ENCODE measurements around the gene DBH. TPM values are rescaled to one million over a fixed set of nuclear protein-coding genes. Genes with fewer than 3 reads are reported as not detected.

Gene DBH
- total RNA-seq, 1 donor from 2014 or later = not detected

- no peaks in the 10 kb centered on the region for H3K36me3 ChIP-seq (ENCODE audit: control insufficient read depth, insufficient read depth, low read length)
- no peak for FAIRE-seq
Measured at GRCh38 chr9:133687856-133688761, 51.9 kb downstream of the DBH start.

GRCh38 chr9:133689151-133689763 is 53.1 kb downstream of the DBH start:
- H3K36me3 ChIP-seq (ENCODE audit: control insufficient read depth, insufficient read depth, low read length) = no peaks in the 10 kb centered on the region
- DNase-seq (ENCODE audit: low read depth) (no peak), FAIRE-seq (no peak)
- H3K27me3 ChIP-seq (ENCODE audit: control insufficient read depth, insufficient read depth, low read length) = no peaks in the 10 kb centered on the region
- no peak for TF ChIP-seq CTCF (IDR thresholded peaks at IDR 0.05; ENCODE audit: insufficient read depth, low read length, severe bottlenecking)
- no peak overlapping the region for H3K4me3 ChIP-seq (ENCODE audit: low read depth, low read length)

More at GRCh38 chr9:133687856-133688761, 51.9 kb downstream of the DBH start:
- no peaks in the 10 kb centered on the region for H3K27me3 ChIP-seq (ENCODE audit: control insufficient read depth, insufficient read depth, low read length)
- no peak for TF ChIP-seq CTCF (IDR thresholded peaks at IDR 0.05; ENCODE audit: insufficient read depth, low read length, severe bottlenecking)
- H3K4me3 ChIP-seq (ENCODE audit: low read depth, low read length) = no peak overlapping the region
- DNase-seq (ENCODE audit: low read depth) = no peak

- TF ChIP-seq CTCF (IDR thresholded peaks at IDR 0.05; ENCODE audit: insufficient read depth, low read length, severe bottlenecking) = no peak
- Histone ChIP-seq H3K27me3 (ENCODE audit: control insufficient read depth, insufficient read depth, low read length) (no peaks in the 10 kb centered on the region), H3K36me3 (ENCODE audit: control insufficient read depth, insufficient read depth, low read length) (no peaks in the 10 kb centered on the region), H3K4me3 (ENCODE audit: low read depth, low read length) (no peak overlapping the region)
- DNase-seq (ENCODE audit: low read depth) (peak; percentile 34), FAIRE-seq (no peak)
Measured at GRCh38 chr9:133690081-133690561, 54.0 kb downstream of the DBH start.

- FAIRE-seq (no peak), DNase-seq (ENCODE audit: low read depth) (no peak)
- H3K4me3 ChIP-seq (ENCODE audit: low read depth, low read length) = no peak overlapping the region
- H3K36me3 ChIP-seq (ENCODE audit: control insufficient read depth, insufficient read depth, low read length) = no peaks in the 10 kb centered on the region
- no peaks in the 10 kb centered on the region for H3K27me3 ChIP-seq (ENCODE audit: control insufficient read depth, insufficient read depth, low read length)
- no peak for TF ChIP-seq CTCF (IDR thresholded peaks at IDR 0.05; ENCODE audit: insufficient read depth, low read length, severe bottlenecking)
Measured at GRCh38 chr9:133691191-133691590, 55.0 kb downstream of the DBH start.

GRCh38 chr9:133691626-133692363 is 55.6 kb downstream of the DBH start:
- DNase-seq (ENCODE audit: low read depth) (peak; percentile 13), FAIRE-seq (no peak)
- no peak for TF ChIP-seq CTCF (IDR thresholded peaks at IDR 0.05; ENCODE audit: insufficient read depth, low read length, severe bottlenecking)
- Histone ChIP-seq H3K36me3 (ENCODE audit: control insufficient read depth, insufficient read depth, low read length) (no peaks in the 10 kb centered on the region), H3K27me3 (ENCODE audit: control insufficient read depth, insufficient read depth, low read length) (no peaks in the 10 kb centered on the region), H3K4me3 (ENCODE audit: low read depth, low read length) (no peak overlapping the region)
